ENCODE data around the gene NPHS1. TPM values are rescaled to one million over a fixed set of nuclear protein-coding genes. Genes with fewer than 3 reads are reported as not detected.

Gene NPHS1
- total and polyA plus RNA-seq, 12 donors: 0.31 TPM; not detected in 11

- Histone ChIP-seq H3K4me3 (peak overlapping the region in 2 of 4 donors; percentile 87 to 99), H3K9me3 (replicated peaks in 1 of 3) (no peaks in the 10 kb centered on the region), H3K27me3 (no peaks in the 10 kb centered on the region), H3K4me1 (replicated peaks in 1 of 2) (peaks cover 0 to 5% of the 10 kb centered on the region in 2 donors), H3K27ac (no peak overlapping the region), H3K36me3 (replicated peaks in 1 of 2) (peaks cover 0 to 6% of the 10 kb centered on the region in 2 donors)
- TF ChIP-seq, protein P1, sequence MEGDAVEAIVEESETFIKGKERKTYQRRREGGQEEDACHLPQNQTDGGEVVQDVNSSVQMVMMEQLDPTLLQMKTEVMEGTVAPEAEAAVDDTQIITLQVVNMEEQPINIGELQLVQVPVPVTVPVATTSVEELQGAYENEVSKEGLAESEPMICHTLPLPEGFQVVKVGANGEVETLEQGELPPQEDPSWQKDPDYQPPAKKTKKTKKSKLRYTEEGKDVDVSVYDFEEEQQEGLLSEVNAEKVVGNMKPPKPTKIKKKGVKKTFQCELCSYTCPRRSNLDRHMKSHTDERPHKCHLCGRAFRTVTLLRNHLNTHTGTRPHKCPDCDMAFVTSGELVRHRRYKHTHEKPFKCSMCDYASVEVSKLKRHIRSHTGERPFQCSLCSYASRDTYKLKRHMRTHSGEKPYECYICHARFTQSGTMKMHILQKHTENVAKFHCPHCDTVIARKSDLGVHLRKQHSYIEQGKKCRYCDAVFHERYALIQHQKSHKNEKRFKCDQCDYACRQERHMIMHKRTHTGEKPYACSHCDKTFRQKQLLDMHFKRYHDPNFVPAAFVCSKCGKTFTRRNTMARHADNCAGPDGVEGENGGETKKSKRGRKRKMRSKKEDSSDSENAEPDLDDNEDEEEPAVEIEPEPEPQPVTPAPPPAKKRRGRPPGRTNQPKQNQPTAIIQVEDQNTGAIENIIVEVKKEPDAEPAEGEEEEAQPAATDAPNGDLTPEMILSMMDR (IDR thresholded peaks at IDR 0.05): no peak
- TF ChIP-seq POLR2A (IDR thresholded peaks at IDR 0.05): no peak
- intact Hi-C loops (cut with DNase I): no loop called here
- WGBS, 4 donors: 60 to 73% (median 64%) methylated on average over 11 to 13 of the region's 13 CpGs
- DNase-seq: no peak
Observed at GRCh38 chr19:35776102-35776788, 76.1 kb downstream of the NPHS1 start.

Small RNAs within 50 kb of the gene (small RNA-seq; reads per million reads assigned to genes)
- 0 reads per million in 2 donors for gene RN7SL402P

Other genes with a start within 250 kb of the NPHS1 start
- 10 to 100 TPM in 5 of 9 donors, 1 to 10 TPM in 4; 6.2 to 22.4 (median 10.3) TPM for gene HAUS5, start 239.8 kb downstream of the NPHS1 start, total RNA-seq
- gene HAUS5, start 239.8 kb downstream of the NPHS1 start, polyA plus RNA-seq: 10 to 100 TPM in 2 of 3 donors, 1 to 10 TPM in 1; 5.2 to 38.2 (median 20.7) TPM
- 10 to 100 TPM; 42.6 to 92.9 (median 74.6) TPM for gene RBM42, start 223.5 kb downstream of the NPHS1 start, total RNA-seq
- gene RBM42, start 223.5 kb downstream of the NPHS1 start, polyA plus RNA-seq: 100 to 1,000 TPM in 1 of 3 donors, 10 to 100 TPM in 2; 23.9 to 107 (median 80.7) TPM
- 1 to 10 TPM in 6 of 9 donors, under 1 TPM in 1, not detected in 2; 0.96 to 2.6 (median 2.1) TPM for gene ETV2, start 210.8 kb downstream of the NPHS1 start, total RNA-seq
- 1 to 10 TPM in 2 of 3 donors, under 1 TPM in 1; 0.38 to 5.3 (median 5.0) TPM for gene ETV2, start 210.8 kb downstream of the NPHS1 start, polyA plus RNA-seq
- gene COX6B1, start 204.2 kb downstream of the NPHS1 start, total RNA-seq: 100 to 1,000 TPM; 289 to 694 (median 493) TPM
- 1,000 to 10,000 TPM in 2 of 3 donors, 100 to 1,000 TPM in 1; 626 to 1,985 (median 1,187) TPM for gene COX6B1, start 204.2 kb downstream of the NPHS1 start, polyA plus RNA-seq
- gene UPK1A, start 186.0 kb downstream of the NPHS1 start, total RNA-seq: not detected
- 1 to 10 TPM in 1 of 3 donors, not detected in 2; 1.2 TPM for gene UPK1A, start 186.0 kb downstream of the NPHS1 start, polyA plus RNA-seq
- gene ZBTB32, start 147.9 kb downstream of the NPHS1 start, total RNA-seq: under 1 TPM in 1 of 9 donors, not detected in 8; 0.38 TPM
- under 1 TPM in 2 of 3 donors, not detected in 1; 0.27 to 0.40 TPM for gene ZBTB32, start 147.9 kb downstream of the NPHS1 start, polyA plus RNA-seq
- 10 to 100 TPM in 8 of 9 donors, 1 to 10 TPM in 1; 6.6 to 41.8 (median 19.8) TPM for gene KMT2B, start 134.5 kb downstream of the NPHS1 start, total RNA-seq
- gene KMT2B, start 134.5 kb downstream of the NPHS1 start, polyA plus RNA-seq: 10 to 100 TPM; 10.1 to 97.3 (median 70.3) TPM
- gene IGFLR1, start 110.1 kb downstream of the NPHS1 start, total RNA-seq: 10 to 100 TPM in 6 of 9 donors, 1 to 10 TPM in 3; 4.9 to 35.3 (median 13.8) TPM
- gene IGFLR1, start 110.1 kb downstream of the NPHS1 start, polyA plus RNA-seq: 10 to 100 TPM in 2 of 3 donors, 1 to 10 TPM in 1; 5.3 to 32.3 (median 21.5) TPM
- gene U2AF1L4, start 107.1 kb downstream of the NPHS1 start, total RNA-seq: 10 to 100 TPM; 14.8 to 55.0 (median 32.7) TPM
- gene U2AF1L4, start 107.1 kb downstream of the NPHS1 start, polyA plus RNA-seq: 100 to 1,000 TPM in 2 of 3 donors, 10 to 100 TPM in 1; 30.3 to 255 (median 104) TPM
- 100 to 1,000 TPM in 1 of 9 donors, 10 to 100 TPM in 8; 29.5 to 149 (median 71.0) TPM for gene PSENEN, start 106.9 kb downstream of the NPHS1 start, total RNA-seq
- 100 to 1,000 TPM in 2 of 3 donors, 10 to 100 TPM in 1; 93.1 to 230 (median 174) TPM for gene PSENEN, start 106.9 kb downstream of the NPHS1 start, polyA plus RNA-seq
- gene LIN37, start 103.9 kb downstream of the NPHS1 start, total RNA-seq: 10 to 100 TPM in 8 of 9 donors, 1 to 10 TPM in 1; 6.0 to 28.2 (median 12.5) TPM
- 100 to 1,000 TPM in 1 of 3 donors, 10 to 100 TPM in 2; 11.3 to 137 (median 75.9) TPM for gene LIN37, start 103.9 kb downstream of the NPHS1 start, polyA plus RNA-seq
- 100 to 1,000 TPM in 7 of 9 donors, 10 to 100 TPM in 2; 21.1 to 431 (median 164) TPM for gene HSPB6, start 95.5 kb downstream of the NPHS1 start, total RNA-seq
- 100 to 1,000 TPM; 524 to 932 (median 718) TPM for gene HSPB6, start 95.5 kb downstream of the NPHS1 start, polyA plus RNA-seq
- gene PROSER3, start 94.3 kb downstream of the NPHS1 start, total RNA-seq: 10 to 100 TPM in 5 of 9 donors, 1 to 10 TPM in 4; 4.4 to 18.5 (median 10.2) TPM
- 10 to 100 TPM in 2 of 3 donors, 1 to 10 TPM in 1; 7.0 to 27.3 (median 14.7) TPM for gene PROSER3, start 94.3 kb downstream of the NPHS1 start, polyA plus RNA-seq
- 10 to 100 TPM in 3 of 9 donors, 1 to 10 TPM in 5, under 1 TPM in 1; 0.54 to 30.9 (median 5.4) TPM for gene ARHGAP33, start 76.9 kb downstream of the NPHS1 start, total RNA-seq
- 10 to 100 TPM in 2 of 3 donors, 1 to 10 TPM in 1; 1.2 to 90.3 (median 27.9) TPM for gene ARHGAP33, start 76.9 kb downstream of the NPHS1 start, polyA plus RNA-seq
- gene PRODH2, start 39.7 kb downstream of the NPHS1 start, total RNA-seq: under 1 TPM in 1 of 9 donors, not detected in 8; 0.46 TPM
- under 1 TPM in 1 of 3 donors, not detected in 2; 0.07 TPM for gene PRODH2, start 39.7 kb downstream of the NPHS1 start, polyA plus RNA-seq
- under 1 TPM in 4 of 9 donors, not detected in 5; 0.06 to 0.32 (median 0.11) TPM for gene KIRREL2, start 4.4 kb upstream of the NPHS1 start, total RNA-seq
- under 1 TPM; 0.03 to 0.24 (median 0.15) TPM for gene KIRREL2, start 4.4 kb upstream of the NPHS1 start, polyA plus RNA-seq
- 10 to 100 TPM in 4 of 9 donors, 1 to 10 TPM in 5; 1.0 to 68.7 (median 8.6) TPM for gene APLP1, start 16.1 kb upstream of the NPHS1 start, total RNA-seq
- gene APLP1, start 16.1 kb upstream of the NPHS1 start, polyA plus RNA-seq: 100 to 1,000 TPM in 1 of 3 donors, 10 to 100 TPM in 2; 77.4 to 278 (median 89.7) TPM
- 10 to 100 TPM in 2 of 9 donors, 1 to 10 TPM in 7; 1.7 to 10.8 (median 6.7) TPM for gene NFKBID, start 48.0 kb upstream of the NPHS1 start, total RNA-seq
- gene NFKBID, start 48.0 kb upstream of the NPHS1 start, polyA plus RNA-seq: 10 to 100 TPM in 2 of 3 donors, 1 to 10 TPM in 1; 1.5 to 18.9 (median 14.7) TPM
- gene HCST, start 50.0 kb upstream of the NPHS1 start, total RNA-seq: 10 to 100 TPM in 5 of 9 donors, 1 to 10 TPM in 3, not detected in 1; 3.1 to 24.3 (median 10.3) TPM
- 10 to 100 TPM in 2 of 3 donors, 1 to 10 TPM in 1; 2.8 to 97.2 (median 41.4) TPM for gene HCST, start 50.0 kb upstream of the NPHS1 start, polyA plus RNA-seq
- gene TYROBP, start 55.8 kb upstream of the NPHS1 start, total RNA-seq: 100 to 1,000 TPM in 7 of 9 donors, 10 to 100 TPM in 2; 11.8 to 323 (median 138) TPM
- 100 to 1,000 TPM in 2 of 3 donors, 10 to 100 TPM in 1; 83.9 to 291 (median 290) TPM for gene TYROBP, start 55.8 kb upstream of the NPHS1 start, polyA plus RNA-seq
- gene LRFN3, start 83.9 kb upstream of the NPHS1 start, total RNA-seq: 10 to 100 TPM in 7 of 9 donors, 1 to 10 TPM in 2; 1.7 to 23.3 (median 15.5) TPM
- 1 to 10 TPM; 3.7 to 8.4 (median 7.1) TPM for gene LRFN3, start 83.9 kb upstream of the NPHS1 start, polyA plus RNA-seq
- 10 to 100 TPM; 19.5 to 68.9 (median 25.2) TPM for gene SDHAF1, start 142.7 kb upstream of the NPHS1 start, total RNA-seq
- 10 to 100 TPM; 13.7 to 19.2 (median 15.9) TPM for gene SDHAF1, start 142.7 kb upstream of the NPHS1 start, polyA plus RNA-seq
- gene SYNE4, start 156.3 kb upstream of the NPHS1 start, total RNA-seq: under 1 TPM in 6 of 9 donors, not detected in 3; 0.14 to 0.53 (median 0.45) TPM
- gene SYNE4, start 156.3 kb upstream of the NPHS1 start, polyA plus RNA-seq: 1 to 10 TPM in 1 of 3 donors, under 1 TPM in 2; 0.18 to 3.0 (median 0.67) TPM
- gene ALKBH6, start 161.7 kb upstream of the NPHS1 start, total RNA-seq: 10 to 100 TPM; 16.8 to 30.6 (median 23.7) TPM
- 10 to 100 TPM; 18.5 to 39.8 (median 39.2) TPM for gene ALKBH6, start 161.7 kb upstream of the NPHS1 start, polyA plus RNA-seq
- 10 to 100 TPM in 2 of 9 donors, 1 to 10 TPM in 7; 1.3 to 12.5 (median 6.4) TPM for gene CLIP3, start 180.4 kb upstream of the NPHS1 start, total RNA-seq
- gene CLIP3, start 180.4 kb upstream of the NPHS1 start, polyA plus RNA-seq: 10 to 100 TPM in 2 of 3 donors, 1 to 10 TPM in 1; 8.3 to 20.1 (median 12.6) TPM
- gene THAP8, start 201.8 kb upstream of the NPHS1 start, total RNA-seq: 10 to 100 TPM in 3 of 9 donors, 1 to 10 TPM in 6; 3.2 to 15.9 (median 7.5) TPM
- gene THAP8, start 201.8 kb upstream of the NPHS1 start, polyA plus RNA-seq: 1 to 10 TPM; 3.2 to 6.0 (median 3.4) TPM
- gene WDR62, start 202.4 kb upstream of the NPHS1 start, total RNA-seq: 1 to 10 TPM in 2 of 9 donors, under 1 TPM in 6, not detected in 1; 0.12 to 2.0 (median 0.69) TPM
- gene WDR62, start 202.4 kb upstream of the NPHS1 start, polyA plus RNA-seq: 1 to 10 TPM in 1 of 3 donors, under 1 TPM in 2; 0.33 to 1.0 (median 0.77) TPM

Measured in adrenal gland (tissue), 12 donors.